Mesothelial cell of epicardium (in vitro differentiated cells): Measurements from ENCODE around the gene NPL. TPM values are rescaled to one million over a fixed set of nuclear protein-coding genes. Genes with fewer than 3 reads are reported as not detected.

Source experiments
- DNase-seq, 2 experiments: peaks; one replicate each; pipeline ENCODE4 v3.0.0; 2021; ENCODE audit warnings: low spot score in 2 of 2; ENCODE audit not compliant: unreplicated experiment in 2 of 2
- H3K27ac Mint-ChIP-seq: 2 replicates; pipeline ENCODE4 v1.8.0; 2021; ENCODE audit warnings: mixed read lengths
- H3K27me3 Mint-ChIP-seq: 2 replicates; pipeline ENCODE4 v1.8.0; 2021; ENCODE audit warnings: low read depth, mixed read lengths
- H3K36me3 Mint-ChIP-seq: 2 replicates; pipeline ENCODE4 v1.8.0; 2021; ENCODE audit warnings: mixed read lengths
- H3K4me1 Mint-ChIP-seq: 2 replicates; pipeline ENCODE4 v1.8.0; 2021; ENCODE audit warnings: mixed read lengths
- H3K4me3 Mint-ChIP-seq: 2 replicates; pipeline ENCODE4 v1.8.0; 2021; ENCODE audit warnings: mild to moderate bottlenecking, moderate library complexity, mixed read lengths
- H3K9me3 Mint-ChIP-seq: 2 replicates; pipeline ENCODE4 v1.8.0; 2021; ENCODE audit warnings: mixed read lengths
- total RNA-seq: library from RNA; stranded (reverse); gene quantifications from 3 replicates; pipeline ENCODE4 v1.2.1, GENCODE V29; 2021
- TF ChIP-seq, protein P1 (sequence below): fragments of 200-600 bp; sonication (generic); IDR thresholded peaks from one replicate; pipeline ENCODE4 v1.5.0; 2021; ENCODE audit warnings: antibody characterized with exemption; ENCODE audit not compliant: unreplicated experiment

Gene NPL
- total RNA-seq, 1 donor from 2014 or later, result 3.9 TPM

- TF ChIP-seq, protein P1, sequence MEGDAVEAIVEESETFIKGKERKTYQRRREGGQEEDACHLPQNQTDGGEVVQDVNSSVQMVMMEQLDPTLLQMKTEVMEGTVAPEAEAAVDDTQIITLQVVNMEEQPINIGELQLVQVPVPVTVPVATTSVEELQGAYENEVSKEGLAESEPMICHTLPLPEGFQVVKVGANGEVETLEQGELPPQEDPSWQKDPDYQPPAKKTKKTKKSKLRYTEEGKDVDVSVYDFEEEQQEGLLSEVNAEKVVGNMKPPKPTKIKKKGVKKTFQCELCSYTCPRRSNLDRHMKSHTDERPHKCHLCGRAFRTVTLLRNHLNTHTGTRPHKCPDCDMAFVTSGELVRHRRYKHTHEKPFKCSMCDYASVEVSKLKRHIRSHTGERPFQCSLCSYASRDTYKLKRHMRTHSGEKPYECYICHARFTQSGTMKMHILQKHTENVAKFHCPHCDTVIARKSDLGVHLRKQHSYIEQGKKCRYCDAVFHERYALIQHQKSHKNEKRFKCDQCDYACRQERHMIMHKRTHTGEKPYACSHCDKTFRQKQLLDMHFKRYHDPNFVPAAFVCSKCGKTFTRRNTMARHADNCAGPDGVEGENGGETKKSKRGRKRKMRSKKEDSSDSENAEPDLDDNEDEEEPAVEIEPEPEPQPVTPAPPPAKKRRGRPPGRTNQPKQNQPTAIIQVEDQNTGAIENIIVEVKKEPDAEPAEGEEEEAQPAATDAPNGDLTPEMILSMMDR, result no peak
- Mint-ChIP-seq H3K4me3 (no peak overlapping the region), H3K27ac (no peak overlapping the region)
Measured at GRCh38 chr1:182770232-182770631, 19.3 kb upstream of the NPL start.

DNA sequence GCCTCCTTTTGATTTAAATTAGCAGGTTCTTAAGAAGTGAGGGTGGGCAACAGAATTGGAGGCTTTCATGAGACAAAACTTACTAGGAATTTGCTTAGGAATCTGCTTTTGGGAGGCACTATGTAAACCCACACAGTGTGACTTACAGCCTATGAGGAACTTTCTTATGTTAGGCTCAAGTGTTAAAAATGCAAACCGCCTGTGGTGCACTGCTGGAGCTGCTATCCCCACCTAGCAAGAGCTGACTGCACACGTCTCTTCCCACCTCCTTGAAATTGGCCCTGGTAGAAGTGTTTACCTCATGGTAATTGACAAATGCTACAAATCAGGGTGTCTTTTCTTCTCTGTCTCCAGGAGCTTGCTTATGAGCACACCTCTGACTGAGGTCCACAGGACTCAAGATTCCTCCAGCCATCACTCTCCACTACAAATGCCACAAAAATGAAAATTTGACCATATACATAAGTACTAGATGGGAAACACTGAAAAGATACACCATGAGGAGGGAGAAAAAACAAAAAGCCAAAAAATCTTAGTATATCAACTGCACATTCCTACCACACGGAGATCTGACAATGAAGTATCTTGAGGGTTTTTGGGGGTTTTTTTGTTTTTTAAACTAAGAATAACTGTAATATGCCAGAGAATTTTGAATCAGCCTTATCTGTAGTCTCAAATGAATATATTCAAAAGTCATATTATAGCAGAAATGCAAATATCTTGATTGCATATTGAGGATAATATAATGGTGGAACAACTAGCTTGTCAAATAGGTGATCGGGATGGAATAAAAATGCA, 18.2 kb upstream of the NPL start:
- no peaks in the 10 kb centered on the region for H3K36me3 Mint-ChIP-seq
- H3K4me1 Mint-ChIP-seq, result peaks cover 4% of the 10 kb centered on the region
- H3K9me3 Mint-ChIP-seq, result peaks cover 5% of the 10 kb centered on the region
- TF ChIP-seq, protein P1, result peak; percentile 53
- H3K27me3 Mint-ChIP-seq, result peaks cover 5% of the 10 kb centered on the region
- DNase-seq, result no peak
- H3K4me3 Mint-ChIP-seq, result no peak overlapping the region
- H3K27ac Mint-ChIP-seq, result no peak overlapping the region

More at GRCh38 chr1:182770232-182770631, 19.3 kb upstream of the NPL start:
- H3K9me3 Mint-ChIP-seq, result peaks cover 5% of the 10 kb centered on the region
- DNase-seq, result no peak
- no peaks in the 10 kb centered on the region for H3K36me3 Mint-ChIP-seq
- H3K27me3 Mint-ChIP-seq, result peaks cover 5% of the 10 kb centered on the region
- H3K4me1 Mint-ChIP-seq, result peaks cover 4% of the 10 kb centered on the region

DNA sequence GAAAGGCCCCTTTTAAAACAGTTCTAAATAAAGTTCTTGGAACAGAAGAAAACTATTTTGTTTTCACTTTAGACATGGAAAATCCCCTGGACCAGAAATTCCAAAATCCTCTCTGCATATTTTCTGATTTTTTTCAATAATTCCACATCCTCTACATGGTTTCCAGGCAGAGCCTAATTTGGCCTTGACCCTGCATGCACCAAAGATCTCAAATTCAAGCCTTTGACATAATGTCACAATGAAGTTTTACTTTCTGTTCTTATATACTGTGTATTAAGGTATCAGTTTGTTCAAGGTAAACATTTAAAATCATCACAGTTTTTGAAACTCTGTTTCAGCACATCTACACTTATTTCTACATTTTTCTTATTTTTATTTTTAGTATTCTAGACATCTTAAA, 12.2 kb upstream of the NPL start:
- no peak for DNase-seq
- Mint-ChIP-seq H3K4me3 (no peak overlapping the region), H3K27me3 (peaks cover 5% of the 10 kb centered on the region), H3K27ac (no peak overlapping the region), H3K36me3 (no peaks in the 10 kb centered on the region), H3K9me3 (peaks cover 5% of the 10 kb centered on the region), H3K4me1 (no peaks in the 10 kb centered on the region)
- TF ChIP-seq, protein P1, result no peak

GRCh38 chr1:182778862-182779261, 10.7 kb upstream of the NPL start:
- Mint-ChIP-seq H3K4me3 (no peak overlapping the region), H3K9me3 (peaks cover 2% of the 10 kb centered on the region), H3K27ac (no peak overlapping the region), H3K36me3 (no peaks in the 10 kb centered on the region), H3K4me1 (no peaks in the 10 kb centered on the region), H3K27me3 (peaks cover 5% of the 10 kb centered on the region)
- TF ChIP-seq, protein P1, result no peak
- DNase-seq, result no peak

DNA sequence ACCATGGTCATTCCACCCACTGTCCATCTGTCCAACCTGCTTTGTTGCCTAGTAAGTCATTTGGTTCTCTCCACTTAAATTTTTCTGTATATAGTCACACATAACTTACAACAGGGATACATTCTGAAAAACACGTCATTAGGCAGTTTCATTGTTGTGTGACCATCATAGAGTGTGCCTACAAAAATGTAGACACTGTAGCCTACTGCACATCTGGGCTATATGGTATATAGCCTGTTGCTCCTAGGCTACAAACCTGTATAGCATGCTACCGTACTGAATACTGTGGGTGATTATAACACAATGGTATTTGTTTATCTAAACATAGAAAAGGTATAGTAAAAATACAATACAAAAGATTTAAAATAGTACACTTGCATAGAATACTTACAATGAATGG, 10.0 kb upstream of the NPL start:
- Mint-ChIP-seq H3K27me3 (peaks cover 3% of the 10 kb centered on the region), H3K4me3 (no peak overlapping the region), H3K4me1 (no peaks in the 10 kb centered on the region), H3K27ac (no peak overlapping the region), H3K36me3 (no peaks in the 10 kb centered on the region), H3K9me3 (no peaks in the 10 kb centered on the region)
- TF ChIP-seq, protein P1, result no peak
- no peak for DNase-seq
